Epithelial cell of proximal tubule (primary cell): ENCODE data around the gene P2RX1. TPM values are rescaled to one million over a fixed set of nuclear protein-coding genes. Genes with fewer than 3 reads are reported as not detected.

Source experiments
- DNase-seq: peaks from one replicate; pipeline ENCODE4 v3.0.0-alpha.2; 2011; ENCODE audit warnings: low read depth
- H3K4me3 ChIP-seq: 2 replicates; pipeline ENCODE4 v1.5.1; 2011; ENCODE audit warnings: low read depth, mild to moderate bottlenecking, low read length
- total RNA-seq: library from RNA; depleted of rRNA; stranded (reverse); fragments of >200 nt; gene quantifications from 2 replicates; pipeline ENCODE4 v1.2.3, GENCODE V29; 2015
- TF ChIP-seq, protein P1 (sequence below): conservative IDR thresholded peaks from 2 replicates; pipeline ENCODE4 v1.5.1; 2012; ENCODE audit warnings: low read depth, mild to moderate bottlenecking, low read length

P2RX1 gene
- total RNA-seq, 1 donor from 2014 or later: not detected

DNA sequence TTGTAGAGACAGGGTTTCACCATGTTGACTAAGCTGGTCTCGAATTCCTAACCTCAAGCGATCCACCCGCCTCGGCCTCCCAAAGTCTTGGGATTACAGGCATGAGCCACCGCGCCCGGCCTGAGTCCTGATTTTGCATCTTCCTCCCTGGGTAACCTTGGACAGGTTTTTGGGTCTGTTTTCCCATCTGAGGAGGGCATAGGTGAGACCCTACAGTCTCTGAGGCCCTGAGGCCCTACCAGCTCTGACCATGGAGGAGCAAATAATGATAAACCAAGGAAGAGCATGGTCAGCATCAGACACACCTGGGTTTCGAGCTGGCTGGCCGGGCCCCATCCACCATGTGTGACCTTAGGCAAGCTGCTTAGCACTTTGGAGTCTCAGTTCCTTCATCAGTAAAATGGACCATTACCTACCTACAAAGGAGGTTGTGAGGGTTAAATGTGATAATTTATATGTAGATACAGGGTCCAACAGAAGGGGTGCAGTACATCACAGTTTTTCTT, 69.0 kb downstream of the P2RX1 start:
- DNase-seq: no peak
- H3K4me3 ChIP-seq: no peak overlapping the region
- TF ChIP-seq, protein P1, sequence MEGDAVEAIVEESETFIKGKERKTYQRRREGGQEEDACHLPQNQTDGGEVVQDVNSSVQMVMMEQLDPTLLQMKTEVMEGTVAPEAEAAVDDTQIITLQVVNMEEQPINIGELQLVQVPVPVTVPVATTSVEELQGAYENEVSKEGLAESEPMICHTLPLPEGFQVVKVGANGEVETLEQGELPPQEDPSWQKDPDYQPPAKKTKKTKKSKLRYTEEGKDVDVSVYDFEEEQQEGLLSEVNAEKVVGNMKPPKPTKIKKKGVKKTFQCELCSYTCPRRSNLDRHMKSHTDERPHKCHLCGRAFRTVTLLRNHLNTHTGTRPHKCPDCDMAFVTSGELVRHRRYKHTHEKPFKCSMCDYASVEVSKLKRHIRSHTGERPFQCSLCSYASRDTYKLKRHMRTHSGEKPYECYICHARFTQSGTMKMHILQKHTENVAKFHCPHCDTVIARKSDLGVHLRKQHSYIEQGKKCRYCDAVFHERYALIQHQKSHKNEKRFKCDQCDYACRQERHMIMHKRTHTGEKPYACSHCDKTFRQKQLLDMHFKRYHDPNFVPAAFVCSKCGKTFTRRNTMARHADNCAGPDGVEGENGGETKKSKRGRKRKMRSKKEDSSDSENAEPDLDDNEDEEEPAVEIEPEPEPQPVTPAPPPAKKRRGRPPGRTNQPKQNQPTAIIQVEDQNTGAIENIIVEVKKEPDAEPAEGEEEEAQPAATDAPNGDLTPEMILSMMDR: no peak

Other genes with a start within 250 kb of the P2RX1 start
- 426 and 444 TPM in 2 replicates for gene TAX1BP3, start 247.9 kb downstream of the P2RX1 start, total RNA-seq
- gene EMC6, start 247.7 kb downstream of the P2RX1 start, total RNA-seq: 25.6 and 43.7 TPM in 2 replicates
- 2.3 and 4.8 TPM in 2 replicates for gene P2RX5, start 220.3 kb downstream of the P2RX1 start, total RNA-seq
- 12.3 and 15.4 TPM in 2 replicates for gene HASPIN, start 192.6 kb downstream of the P2RX1 start, total RNA-seq
- gene ITGAE, start 115.3 kb downstream of the P2RX1 start, total RNA-seq: 36.0 and 61.0 TPM in 2 replicates
- gene NCBP3, start 70.2 kb downstream of the P2RX1 start, total RNA-seq: 15.2 and 16.4 TPM in 2 replicates
- gene CAMKK1, start 23.4 kb downstream of the P2RX1 start, total RNA-seq: 5.9 and 7.1 TPM in 2 replicates
- gene ATP2A3, start 48.0 kb upstream of the P2RX1 start, total RNA-seq: 0.36 and 2.4 TPM in 2 replicates
- 15.1 and 17.5 TPM in 2 replicates for gene ZZEF1, start 226.6 kb upstream of the P2RX1 start, total RNA-seq
- gene CYB5D2, start 226.7 kb upstream of the P2RX1 start, total RNA-seq: 11.1 and 12.6 TPM in 2 replicates